ENCODE data around the gene CGRRF1. TPM values are rescaled to one million over a fixed set of nuclear protein-coding genes. Genes with fewer than 3 reads are reported as not detected.
A peak's percentile ranks its signal among the peaks of the same experiment; 100 is the strongest.

CGRRF1 gene
- total and polyA plus RNA-seq, 9 of the 15 experiments (the other 6 are each of a cell fraction or from before 2014, with no cell fraction given): 2.8 to 15.8 (median 4.6) TPM

DNA sequence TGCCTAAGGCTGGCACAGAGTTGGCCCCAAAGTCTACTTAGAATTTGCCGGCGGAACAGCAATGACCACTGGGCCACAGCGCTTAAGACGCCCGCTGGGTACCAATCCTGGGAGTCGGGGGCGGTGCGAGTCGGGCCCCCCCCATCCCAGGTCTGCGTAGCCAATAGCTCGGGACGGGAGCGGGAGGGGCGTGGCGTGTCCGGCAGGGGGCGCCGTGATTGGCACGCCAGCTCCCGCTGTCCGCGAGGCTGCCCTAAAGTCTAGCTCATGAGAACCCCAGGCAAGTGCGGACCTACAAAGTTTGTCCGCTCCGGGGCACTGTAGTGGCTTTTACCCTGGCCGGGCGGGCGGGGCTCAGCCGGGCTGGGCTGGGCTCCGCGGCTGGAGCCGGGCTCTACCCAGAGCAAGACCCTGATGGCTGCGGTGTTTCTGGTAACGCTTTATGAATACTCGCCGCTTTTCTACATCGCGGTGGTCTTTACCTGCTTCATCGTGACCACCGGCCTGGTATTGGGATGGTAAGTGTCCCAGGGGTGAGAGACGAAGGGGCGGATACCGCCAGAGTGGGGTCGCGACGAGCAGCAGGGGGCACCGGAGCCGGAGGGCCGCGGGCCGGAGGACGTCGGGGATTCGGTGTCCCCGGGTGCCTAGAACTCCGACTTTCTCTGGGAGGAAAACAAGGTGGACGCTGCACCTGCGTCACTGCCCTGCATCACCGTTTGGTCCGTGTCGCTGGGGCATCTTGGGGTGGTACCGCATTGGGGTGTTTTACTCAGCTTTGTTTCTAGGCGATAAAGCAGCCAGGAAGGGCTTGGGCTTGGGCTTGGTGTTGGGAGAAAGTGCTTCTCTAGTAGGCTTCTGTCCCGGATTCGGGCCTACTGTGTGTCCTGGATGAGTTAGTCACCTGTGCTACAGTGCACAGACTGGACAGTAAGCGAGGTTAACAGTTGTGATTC lies at the start of gene CGRRF1 (continued):
- TF ChIP-seq SRF (CRISPR knock-in tag; IDR thresholded peaks at IDR 0.05): peak in 1 of 2 experiments; percentile 52; a peak in 1 of 4 replicates
- TF ChIP-seq, protein P1, sequence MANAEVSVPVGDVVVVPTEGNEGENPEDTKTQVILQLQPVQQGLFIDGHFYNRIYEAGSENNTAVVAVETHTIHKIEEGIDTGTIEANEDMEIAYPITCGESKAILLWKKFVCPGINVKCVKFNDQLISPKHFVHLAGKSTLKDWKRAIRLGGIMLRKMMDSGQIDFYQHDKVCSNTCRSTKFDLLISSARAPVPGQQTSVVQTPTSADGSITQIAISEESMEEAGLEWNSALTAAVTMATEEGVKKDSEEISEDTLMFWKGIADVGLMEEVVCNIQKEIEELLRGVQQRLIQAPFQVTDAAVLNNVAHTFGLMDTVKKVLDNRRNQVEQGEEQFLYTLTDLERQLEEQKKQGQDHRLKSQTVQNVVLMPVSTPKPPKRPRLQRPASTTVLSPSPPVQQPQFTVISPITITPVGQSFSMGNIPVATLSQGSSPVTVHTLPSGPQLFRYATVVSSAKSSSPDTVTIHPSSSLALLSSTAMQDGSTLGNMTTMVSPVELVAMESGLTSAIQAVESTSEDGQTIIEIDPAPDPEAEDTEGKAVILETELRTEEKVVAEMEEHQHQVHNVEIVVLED (CRISPR knock-in tag; IDR thresholded peaks at IDR 0.05): peak; percentile 16; the same call in 1 of the 2 replicates
- peak in 1 of 2 experiments; percentile 70; a peak in 1 of 4 replicates for TF ChIP-seq RCOR1 (IDR thresholded peaks at IDR 0.05; ENCODE audit: borderline replicate concordance in 1 of 2, low read depth in 2 of 2, low read length in 2 of 2)
- TF ChIP-seq KDM5B (IDR thresholded peaks at IDR 0.05; ENCODE audit: insufficient replicate concordance, low read depth, low read length): peak; percentile 60
- peak; percentile 27 for TF ChIP-seq PHF20 (IDR thresholded peaks at IDR 0.05; ENCODE audit: partially characterized antibody)
- TF ChIP-seq NEUROD1 (IDR thresholded peaks at IDR 0.05; ENCODE audit: borderline replicate concordance, low read depth, low read length, partially characterized antibody): peak; percentile 70
- peak; percentile 63 for TF ChIP-seq HMGN3 (IDR thresholded peaks at IDR 0.05; ENCODE audit: borderline replicate concordance, extremely low read depth, insufficient read length, low read depth, low read length)
- peak; percentile 61; the same call in 1 of the 2 replicates for TF ChIP-seq RB1 (IDR thresholded peaks at IDR 0.05; ENCODE audit: low read depth)
- TF ChIP-seq NR2C2 (CRISPR knock-in tag; IDR thresholded peaks at IDR 0.05): no peak
- peak; percentile 54; the same call in 1 of the 2 replicates for TF ChIP-seq NR2C2 (tag; IDR thresholded peaks at IDR 0.05)
- no peak for TF ChIP-seq ZNF316 (IDR thresholded peaks at IDR 0.05)
- TF ChIP-seq ZNF407 (IDR thresholded peaks at IDR 0.05; ENCODE audit: low read depth): peak; percentile 95
- peak; percentile 42 for TF ChIP-seq HCFC1 (IDR thresholded peaks at IDR 0.05; ENCODE audit: low read depth, low read length)
- peak; percentile 81 for TF ChIP-seq POLR2G (IDR thresholded peaks at IDR 0.05; ENCODE audit: low read depth, low read length)
- TF ChIP-seq POU5F1 (IDR thresholded peaks at IDR 0.05; ENCODE audit: borderline replicate concordance, low read depth, low read length, partially characterized antibody): peak; percentile 78

All from K562 (cell line).